Mesendoderm (in vitro differentiated cells): ENCODE measurements around the gene SF3A1.

Experiments
- DNase-seq: peaks from one replicate; pipeline ENCODE4 v3.0.0; 2013
- H2AK5ac ChIP-seq: 2 replicates; pipeline ENCODE4 v1.6.1; 2013; ENCODE audit warnings: low read length, inconsistent platforms
- H2BK120ac ChIP-seq: 2 replicates; pipeline ENCODE4 v1.6.1; 2013; ENCODE audit warnings: low read depth, mild to moderate bottlenecking, low read length, moderate library complexity, mixed read lengths
- H2BK15ac ChIP-seq: replicated peaks from 2 replicates; pipeline ENCODE4 v1.6.1; 2013; ENCODE audit warnings: low read depth, mild to moderate bottlenecking, moderate library complexity
- H2BK5ac ChIP-seq: 2 replicates; pipeline ENCODE4 v1.6.1; 2013; ENCODE audit warnings: low read length, inconsistent platforms
- H3K18ac ChIP-seq: 2 replicates; pipeline ENCODE4 v1.6.1; 2013; ENCODE audit warnings: mild to moderate bottlenecking, low read length, mixed read lengths
- H3K23ac ChIP-seq: one replicate; pipeline ENCODE4 v1.6.1; 2013; ENCODE audit warnings: low read length
- H3K27ac ChIP-seq: 2 replicates; pipeline ENCODE4 v1.5.1; 2013; ENCODE audit warnings: low read depth, mild to moderate bottlenecking, inconsistent platforms, low read length, moderate library complexity
- H3K27me3 ChIP-seq: 2 replicates; pipeline ENCODE4 v1.6.1; 2013; ENCODE audit warnings: low read length, control low read depth, mild to moderate bottlenecking, inconsistent platforms; ENCODE audit not compliant: insufficient read depth, poor library complexity
- H3K36me3 ChIP-seq: 2 replicates; pipeline ENCODE4 v1.6.1; 2013; ENCODE audit warnings: low read length, inconsistent platforms; ENCODE audit not compliant: control insufficient read depth, insufficient read depth
- H3K4ac ChIP-seq: one replicate; pipeline ENCODE4 v1.6.1; 2013; ENCODE audit warnings: low read depth, mild to moderate bottlenecking, low read length, moderate library complexity
- H3K4me1 ChIP-seq: 2 replicates; pipeline ENCODE4 v1.6.1; 2013; ENCODE audit warnings: low read depth, low read length, inconsistent platforms; ENCODE audit not compliant: control insufficient read depth
- H3K4me2 ChIP-seq: 2 replicates; pipeline ENCODE4 v1.6.1; 2013; ENCODE audit warnings: low read length
- H3K4me3 ChIP-seq: 2 replicates; pipeline ENCODE4 v1.5.1; 2013; ENCODE audit warnings: mild to moderate bottlenecking, low read length
- H3K56ac ChIP-seq: one replicate; pipeline ENCODE4 v1.6.1; 2013; ENCODE audit warnings: low read length
- H3K79me1 ChIP-seq: 2 replicates; pipeline ENCODE4 v1.6.1; 2013; ENCODE audit warnings: low read length, inconsistent platforms
- H3K79me2 ChIP-seq: 2 replicates; pipeline ENCODE4 v1.6.1; 2013; ENCODE audit warnings: mild to moderate bottlenecking, low read length; ENCODE audit not compliant: control insufficient read depth, insufficient read depth
- H3K9ac ChIP-seq: 2 replicates; pipeline ENCODE4 v1.6.1; 2013; ENCODE audit warnings: low read length, inconsistent platforms
- H4K5ac ChIP-seq: one replicate; pipeline ENCODE4 v1.6.1; 2013; ENCODE audit warnings: low read length
- H4K8ac ChIP-seq: one replicate; pipeline ENCODE4 v1.6.1; 2013; ENCODE audit warnings: low read depth, mild to moderate bottlenecking, control low read depth, low read length, moderate library complexity
- WGBS: extraction: QIAGEN DNeasy Blood & Tissue Kit; methylation state at CpG from one replicate; pipeline ENCODE4 v1.1.7; 2013; ENCODE audit warnings: low lambda C conversion rate, missing lambda C conversion rate; ENCODE audit not compliant: insufficient coverage; ENCODE audit errors: extremely low coverage; 5-methylcytosine and 5-hydroxymethylcytosine counted together

The SF3A1 gene

DNA sequence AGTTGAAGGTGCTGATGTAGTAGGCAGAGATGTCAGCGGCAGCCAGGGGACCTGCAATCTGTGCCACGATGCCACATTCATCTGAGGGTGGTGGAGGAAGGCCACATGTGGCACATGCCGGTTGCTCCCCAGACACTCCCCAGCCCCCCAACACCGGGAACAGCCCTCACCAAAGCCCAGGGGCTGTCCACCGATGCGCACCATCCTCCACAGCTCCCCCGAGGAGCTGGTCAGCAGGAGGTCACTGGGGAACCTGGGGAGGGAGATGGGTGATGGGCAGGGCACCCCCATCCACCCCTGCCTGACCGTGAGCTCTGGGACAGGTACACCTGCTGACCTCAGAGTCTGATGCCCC lies 70.9 kb downstream of the SF3A1 start:
- no peaks in the 10 kb centered on the region for H3K79me2 ChIP-seq
- no peak overlapping the region for H3K18ac ChIP-seq
- H3K9ac ChIP-seq = no peak overlapping the region
- no peak overlapping the region for H3K27ac ChIP-seq
- H2BK5ac ChIP-seq = no peak overlapping the region
- no peaks in the 10 kb centered on the region for H3K79me1 ChIP-seq
- WGBS = no CpG with 5 or more reads among the region's 8 CpGs
- no peak overlapping the region for H3K4me2 ChIP-seq
- H4K8ac ChIP-seq = no peak overlapping the region
- H3K4me1 ChIP-seq = peaks cover 11% of the 10 kb centered on the region
- H3K27me3 ChIP-seq = no peaks in the 10 kb centered on the region
- H3K56ac ChIP-seq = no peak overlapping the region
- no peak overlapping the region for H2BK120ac ChIP-seq
- H4K5ac ChIP-seq = no peak overlapping the region
- H3K36me3 ChIP-seq = no peaks in the 10 kb centered on the region
- H3K4me3 ChIP-seq = no peak overlapping the region
- no peak overlapping the region for H2AK5ac ChIP-seq
- DNase-seq = no peak
- H2BK15ac ChIP-seq = no peak overlapping the region
- H3K4ac ChIP-seq = no peak overlapping the region
- no peak overlapping the region for H3K23ac ChIP-seq

GRCh38 chr22:30285176-30285845 lies 71.4 kb downstream of the SF3A1 start:
- H3K56ac ChIP-seq = no peak overlapping the region
- H3K79me2 ChIP-seq = no peaks in the 10 kb centered on the region
- no peak overlapping the region for H2BK120ac ChIP-seq
- H3K4me2 ChIP-seq = no peak overlapping the region
- no peak overlapping the region for H3K23ac ChIP-seq
- H3K27ac ChIP-seq = no peak overlapping the region
- no peak overlapping the region for H3K4ac ChIP-seq
- no peak overlapping the region for H3K18ac ChIP-seq
- no peak overlapping the region for H4K5ac ChIP-seq
- no peak overlapping the region for H2BK15ac ChIP-seq
- WGBS = no CpG with 5 or more reads among the region's 27 CpGs
- H3K9ac ChIP-seq = no peak overlapping the region
- no peak overlapping the region for H4K8ac ChIP-seq
- DNase-seq = no peak
- no peaks in the 10 kb centered on the region for H3K36me3 ChIP-seq
- no peaks in the 10 kb centered on the region for H3K79me1 ChIP-seq
- no peak overlapping the region for H2BK5ac ChIP-seq
- no peaks in the 10 kb centered on the region for H3K27me3 ChIP-seq
- peaks cover 9% of the 10 kb centered on the region for H3K4me1 ChIP-seq
- H3K4me3 ChIP-seq = no peak overlapping the region
- H2AK5ac ChIP-seq = no peak overlapping the region

GRCh38 chr22:30284666-30285065 lies 72.0 kb downstream of the SF3A1 start:
- no peak for DNase-seq
- Histone ChIP-seq H3K79me2 (no peaks in the 10 kb centered on the region), H3K27me3 (no peaks in the 10 kb centered on the region), H3K56ac (no peak overlapping the region), H3K9ac (no peak overlapping the region), H2AK5ac (no peak overlapping the region), H3K23ac (no peak overlapping the region), H2BK15ac (no peak overlapping the region), H3K18ac (no peak overlapping the region), H3K79me1 (no peaks in the 10 kb centered on the region), H3K4me3 (no peak overlapping the region), H3K4me2 (no peak overlapping the region), H3K4ac (no peak overlapping the region), H3K4me1 (peaks cover 6% of the 10 kb centered on the region), H3K27ac (no peak overlapping the region), H2BK120ac (no peak overlapping the region), H2BK5ac (no peak overlapping the region), H4K8ac (no peak overlapping the region), H4K5ac (no peak overlapping the region), H3K36me3 (no peaks in the 10 kb centered on the region)
- WGBS = no CpG with 5 or more reads among the region's 4 CpGs

DNA sequence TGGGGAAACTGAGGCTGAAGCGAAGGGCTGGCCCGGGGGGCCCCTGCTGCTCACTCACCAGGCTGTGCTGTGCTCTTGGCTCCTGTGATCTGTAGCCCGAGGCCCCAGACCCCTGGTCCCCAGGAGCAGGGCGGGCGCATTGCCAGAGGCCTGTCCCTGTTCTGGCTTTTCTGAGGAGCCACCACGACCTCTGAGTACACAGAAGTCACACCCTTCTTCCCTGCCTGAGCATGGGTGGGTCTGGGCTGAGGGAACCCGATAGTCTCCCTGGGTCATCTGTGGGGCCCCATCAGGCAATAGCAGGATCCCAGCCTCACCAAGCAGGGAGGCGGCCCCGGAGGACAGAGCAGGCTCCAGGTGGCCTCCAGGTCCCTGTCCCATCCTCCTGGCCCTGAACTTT lies 72.5 kb downstream of the SF3A1 start:
- H2BK5ac ChIP-seq = no peak overlapping the region
- DNase-seq = no peak
- no peak overlapping the region for H2AK5ac ChIP-seq
- H3K56ac ChIP-seq = no peak overlapping the region
- no peak overlapping the region for H4K8ac ChIP-seq
- no peak overlapping the region for H3K27ac ChIP-seq
- no peaks in the 10 kb centered on the region for H3K36me3 ChIP-seq
- no peak overlapping the region for H3K9ac ChIP-seq
- H3K4me1 ChIP-seq = peaks cover 6% of the 10 kb centered on the region
- no peaks in the 10 kb centered on the region for H3K27me3 ChIP-seq
- no peak overlapping the region for H3K4me3 ChIP-seq
- H3K79me1 ChIP-seq = no peaks in the 10 kb centered on the region
- no peaks in the 10 kb centered on the region for H3K79me2 ChIP-seq
- no peak overlapping the region for H3K4ac ChIP-seq
- H3K4me2 ChIP-seq = no peak overlapping the region
- no peak overlapping the region for H2BK120ac ChIP-seq
- H4K5ac ChIP-seq = no peak overlapping the region
- no peak overlapping the region for H2BK15ac ChIP-seq
- WGBS = no CpG with 5 or more reads among the region's 9 CpGs
- H3K18ac ChIP-seq = no peak overlapping the region
- H3K23ac ChIP-seq = no peak overlapping the region

DNA sequence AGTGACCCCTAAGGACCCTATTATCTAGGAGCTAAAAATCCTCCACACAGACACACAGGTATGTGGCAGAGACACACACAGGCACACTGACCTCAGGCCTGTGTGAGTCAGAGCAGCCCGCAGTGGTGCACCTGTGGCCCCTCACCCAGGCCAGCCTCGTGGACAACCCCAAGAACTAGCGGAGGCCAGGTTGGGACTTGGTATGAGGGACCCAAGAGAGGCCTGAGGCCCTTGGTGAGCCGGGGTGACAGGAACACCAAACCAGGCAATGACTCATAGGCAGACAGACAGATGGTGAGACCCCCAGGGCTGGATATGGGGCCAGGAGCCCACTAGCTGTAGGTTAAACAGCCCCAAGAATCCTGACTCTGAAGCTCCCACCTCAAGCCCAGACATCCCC lies 73.4 kb downstream of the SF3A1 start:
- Histone ChIP-seq H3K27me3 (no peaks in the 10 kb centered on the region), H2AK5ac (no peak overlapping the region), H3K18ac (no peak overlapping the region), H3K56ac (no peak overlapping the region), H3K4me1 (peaks cover 3% of the 10 kb centered on the region), H3K9ac (no peak overlapping the region), H3K79me1 (no peaks in the 10 kb centered on the region), H3K36me3 (no peaks in the 10 kb centered on the region), H3K4me2 (no peak overlapping the region), H2BK15ac (no peak overlapping the region), H2BK5ac (no peak overlapping the region), H2BK120ac (no peak overlapping the region), H3K27ac (no peak overlapping the region), H3K79me2 (no peaks in the 10 kb centered on the region), H3K4ac (no peak overlapping the region), H4K8ac (no peak overlapping the region), H4K5ac (no peak overlapping the region), H3K4me3 (no peak overlapping the region), H3K23ac (no peak overlapping the region)
- DNase-seq = no peak
- WGBS = no CpG with 5 or more reads among the region's 4 CpGs

- H2AK5ac ChIP-seq = no peak overlapping the region
- H3K4me3 ChIP-seq = no peak overlapping the region
- H2BK5ac ChIP-seq = no peak overlapping the region
- H3K79me2 ChIP-seq = no peaks in the 10 kb centered on the region
- H2BK120ac ChIP-seq = no peak overlapping the region
- H2BK15ac ChIP-seq = no peak overlapping the region
- H3K4me1 ChIP-seq = no peaks in the 10 kb centered on the region
- H3K27me3 ChIP-seq = no peaks in the 10 kb centered on the region
- H3K36me3 ChIP-seq = no peaks in the 10 kb centered on the region
- H3K79me1 ChIP-seq = no peaks in the 10 kb centered on the region
- H4K8ac ChIP-seq = no peak overlapping the region
- no peak overlapping the region for H3K23ac ChIP-seq
- no peak overlapping the region for H3K9ac ChIP-seq
- no peak overlapping the region for H3K4me2 ChIP-seq
- H3K56ac ChIP-seq = no peak overlapping the region
- H3K4ac ChIP-seq = no peak overlapping the region
- no CpG with 5 or more reads among the region's 7 CpGs for WGBS
- H3K27ac ChIP-seq = no peak overlapping the region
- no peak overlapping the region for H4K5ac ChIP-seq
- H3K18ac ChIP-seq = no peak overlapping the region
- no peak for DNase-seq
Observed at GRCh38 chr22:30282616-30283046, 74.1 kb downstream of the SF3A1 start.
